ENCODE measurements around the gene GTF2I. TPM values are rescaled to one million over a fixed set of nuclear protein-coding genes. Genes with fewer than 3 reads are reported as not detected.

Gene GTF2I
- total RNA-seq, 1 donor from 2014 or later, result 607 TPM

- H3K27me3 Mint-ChIP-seq, result no peaks in the 10 kb centered on the region
- peak overlapping the region; percentile 15 for H3K27ac Mint-ChIP-seq
- H3K4me3 Mint-ChIP-seq (ENCODE audit: low read depth), result no peak overlapping the region
- H3K4me1 Mint-ChIP-seq (ENCODE audit: low read depth), result peaks cover 29% of the 10 kb centered on the region
- H3K9me3 Mint-ChIP-seq (ENCODE audit: low read depth), result no peaks in the 10 kb centered on the region
- no peak for TF ChIP-seq CTCF (IDR thresholded peaks at IDR 0.05; ENCODE audit: unreplicated experiment)
- H3K36me3 Mint-ChIP-seq (ENCODE audit: insufficient read depth), result peaks cover 1% of the 10 kb centered on the region
- DNase-seq (ENCODE audit: low spot score, unreplicated experiment), result no peak
Measured at GRCh38 chr7:74654811-74655210, 2.7 kb upstream of the GTF2I start.

GRCh38 chr7:74655324-74655723, 2.2 kb upstream of the GTF2I start:
- peaks cover 3% of the 10 kb centered on the region for H3K36me3 Mint-ChIP-seq (ENCODE audit: insufficient read depth)
- H3K9me3 Mint-ChIP-seq (ENCODE audit: low read depth), result no peaks in the 10 kb centered on the region
- H3K27ac Mint-ChIP-seq, result peak overlapping the region; percentile 99
- DNase-seq (ENCODE audit: low spot score, unreplicated experiment), result no peak
- no peak for TF ChIP-seq CTCF (IDR thresholded peaks at IDR 0.05; ENCODE audit: unreplicated experiment)
- H3K4me1 Mint-ChIP-seq (ENCODE audit: low read depth), result peaks cover 31% of the 10 kb centered on the region
- peak overlapping the region; percentile 85 for H3K4me3 Mint-ChIP-seq (ENCODE audit: low read depth)
- no peaks in the 10 kb centered on the region for H3K27me3 Mint-ChIP-seq

- Mint-ChIP-seq H3K27ac (peak overlapping the region; percentile 99), H3K9me3 (ENCODE audit: low read depth) (no peaks in the 10 kb centered on the region), H3K27me3 (no peaks in the 10 kb centered on the region)
Measured at GRCh38 chr7:74655768-74656440, 1.6 kb upstream of the GTF2I start.

DNA sequence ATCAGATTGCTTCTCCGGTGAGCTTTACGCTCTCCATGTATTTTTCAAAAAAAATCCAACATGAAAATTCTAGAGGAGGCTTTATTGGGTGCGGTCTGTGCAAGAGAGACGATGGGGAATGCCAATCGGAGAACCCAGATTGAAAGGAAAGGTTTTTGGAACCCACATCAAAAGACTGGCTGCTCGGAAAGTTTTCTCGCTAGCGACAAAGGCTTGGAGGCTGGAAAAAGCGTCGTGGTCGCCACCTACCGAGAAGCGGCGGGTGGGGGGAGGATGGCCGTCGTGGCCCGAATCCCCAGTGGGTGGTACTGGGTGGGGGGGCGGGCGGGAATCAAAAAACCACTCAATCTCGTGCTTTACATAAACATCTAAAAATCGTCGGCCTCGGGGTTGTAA, 1.1 kb upstream of the GTF2I start:
- no peaks in the 10 kb centered on the region for H3K27me3 Mint-ChIP-seq
- peak overlapping the region; percentile 85 for H3K4me3 Mint-ChIP-seq (ENCODE audit: low read depth)
- DNase-seq (ENCODE audit: low spot score, unreplicated experiment), result no peak
- no peaks in the 10 kb centered on the region for H3K9me3 Mint-ChIP-seq (ENCODE audit: low read depth)
- peak; percentile 16 for TF ChIP-seq CTCF (IDR thresholded peaks at IDR 0.05; ENCODE audit: unreplicated experiment)
- H3K36me3 Mint-ChIP-seq (ENCODE audit: insufficient read depth), result peaks cover 5% of the 10 kb centered on the region
- H3K4me1 Mint-ChIP-seq (ENCODE audit: low read depth), result peaks cover 40% of the 10 kb centered on the region
- peak overlapping the region; percentile 99 for H3K27ac Mint-ChIP-seq

More at GRCh38 chr7:74655768-74656440, 1.6 kb upstream of the GTF2I start:
- DNase-seq (ENCODE audit: low spot score, unreplicated experiment), result no peak
- peak overlapping the region; percentile 85 for H3K4me3 Mint-ChIP-seq (ENCODE audit: low read depth)
- no peak for TF ChIP-seq CTCF (IDR thresholded peaks at IDR 0.05; ENCODE audit: unreplicated experiment)
- H3K36me3 Mint-ChIP-seq (ENCODE audit: insufficient read depth), result peaks cover 5% of the 10 kb centered on the region
- H3K4me1 Mint-ChIP-seq (ENCODE audit: low read depth), result peaks cover 35% of the 10 kb centered on the region

DNA sequence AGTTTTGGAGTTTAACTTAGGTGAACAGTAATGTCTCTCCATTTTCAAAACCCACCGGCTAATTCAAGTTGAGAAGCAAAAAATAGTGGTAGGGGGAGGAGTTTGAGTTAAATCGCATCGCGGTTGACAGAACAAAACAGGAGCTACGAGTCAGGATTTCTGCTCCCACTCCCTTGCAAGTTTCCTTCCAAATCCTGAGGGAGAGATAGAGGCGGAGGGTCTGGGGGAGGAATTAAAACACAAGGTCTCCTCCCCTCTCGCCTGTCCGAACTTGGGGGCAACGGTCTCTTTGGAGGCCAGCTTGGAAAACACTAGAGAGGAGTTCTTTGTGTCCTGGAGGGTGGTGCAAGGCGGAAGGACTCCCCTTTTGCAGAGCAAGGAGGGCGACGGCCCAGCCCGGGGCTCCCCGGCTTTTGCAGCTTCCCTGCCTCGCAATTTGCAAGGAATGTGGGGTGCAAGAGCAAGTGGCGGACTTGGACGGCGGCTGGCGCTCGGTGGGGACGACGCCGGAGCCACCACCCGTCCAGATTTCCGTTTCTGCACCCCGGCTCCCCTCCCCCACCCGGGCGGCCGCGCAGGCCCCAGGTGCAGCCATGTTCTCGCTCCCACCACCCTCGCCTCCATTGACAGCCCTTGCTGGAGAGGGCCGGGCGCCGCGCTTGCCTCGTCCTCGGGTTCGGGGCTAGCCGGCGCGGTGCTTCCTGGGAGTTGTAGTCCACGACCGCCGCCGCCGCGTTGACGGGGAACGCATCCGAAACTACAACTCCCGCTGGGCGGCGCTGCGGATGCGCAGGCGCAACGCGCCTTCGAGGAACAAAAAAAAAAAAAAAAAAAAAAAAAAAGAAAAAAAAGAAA, 454 bp upstream of the GTF2I start:
- no peak for TF ChIP-seq CTCF (IDR thresholded peaks at IDR 0.05; ENCODE audit: unreplicated experiment)
- peaks cover 44% of the 10 kb centered on the region for H3K4me1 Mint-ChIP-seq (ENCODE audit: low read depth)
- peak overlapping the region; percentile 85 for H3K4me3 Mint-ChIP-seq (ENCODE audit: low read depth)
- H3K36me3 Mint-ChIP-seq (ENCODE audit: insufficient read depth), result peaks cover 5% of the 10 kb centered on the region
- no peaks in the 10 kb centered on the region for H3K27me3 Mint-ChIP-seq
- peak; percentile 98 for DNase-seq (ENCODE audit: low spot score, unreplicated experiment)
- H3K27ac Mint-ChIP-seq, result peak overlapping the region; percentile 99
- no peaks in the 10 kb centered on the region for H3K9me3 Mint-ChIP-seq (ENCODE audit: low read depth)
